ENCODE results near the gene SLC9A7.

SLC9A7 gene

DNA sequence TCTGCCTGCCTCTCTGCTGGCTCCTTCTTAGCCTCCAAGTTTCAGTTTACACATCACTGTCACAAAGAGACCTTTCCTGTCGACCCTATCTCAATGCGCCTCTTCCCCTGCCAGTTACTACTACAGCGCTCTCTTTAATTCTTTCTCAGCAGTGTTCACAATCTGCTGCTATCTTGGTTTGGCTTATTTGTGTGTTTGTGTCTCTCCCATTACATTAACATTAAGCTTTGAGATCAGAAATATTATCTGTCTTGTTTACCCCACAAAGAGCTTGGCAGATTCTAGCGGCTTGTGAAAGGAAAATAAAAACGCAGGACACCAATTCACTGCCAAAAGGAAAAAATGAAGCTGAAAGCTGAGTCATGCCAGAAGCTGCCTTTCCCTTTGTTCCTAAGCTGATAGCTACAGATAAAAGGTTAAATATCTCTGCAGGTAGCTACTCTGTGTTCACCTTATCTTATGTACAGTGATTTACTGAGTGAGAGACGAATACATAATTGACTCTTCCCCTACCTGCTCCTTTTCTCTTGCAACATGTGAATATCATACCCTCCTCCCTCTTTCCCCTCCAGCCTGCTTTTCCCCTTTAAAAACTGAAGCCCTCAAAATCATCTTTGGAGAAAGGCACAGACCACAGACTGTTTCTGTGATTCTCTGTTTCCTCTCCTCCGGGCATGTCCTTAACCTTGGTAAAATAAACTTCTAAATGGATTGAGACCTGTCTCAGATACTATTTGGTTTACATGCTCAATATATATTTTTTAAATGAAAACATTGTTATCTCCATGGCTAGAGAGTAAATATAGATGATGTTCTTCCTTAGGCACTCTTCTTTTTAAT is 19.3 kb upstream of the SLC9A7 start:
- WGBS: 39% methylated on average over 5 of the region's 7 CpGs
- Histone ChIP-seq H3K9ac (ENCODE audit: low read depth, low read length) (peak overlapping the region; percentile 1; the same call in 1 of the 2 replicates), H3K4me3 (ENCODE audit: low read length) (no peak overlapping the region), H3K4me1 (ENCODE audit: insufficient read depth, low read length) (peaks cover 4% of the 10 kb centered on the region; the same call in 1 of the 2 replicates), H3K9me3 (ENCODE audit: insufficient read depth, low read depth, low read length) (no peaks in the 10 kb centered on the region), H3K27ac (ENCODE audit: low read depth, low read length) (peak overlapping the region; percentile 51; the same call in 1 of the 2 replicates), H3K27me3 (ENCODE audit: insufficient read depth, low read length) (no peaks in the 10 kb centered on the region), H3K36me3 (ENCODE audit: insufficient read depth, low read length) (no peaks in the 10 kb centered on the region)

DNA sequence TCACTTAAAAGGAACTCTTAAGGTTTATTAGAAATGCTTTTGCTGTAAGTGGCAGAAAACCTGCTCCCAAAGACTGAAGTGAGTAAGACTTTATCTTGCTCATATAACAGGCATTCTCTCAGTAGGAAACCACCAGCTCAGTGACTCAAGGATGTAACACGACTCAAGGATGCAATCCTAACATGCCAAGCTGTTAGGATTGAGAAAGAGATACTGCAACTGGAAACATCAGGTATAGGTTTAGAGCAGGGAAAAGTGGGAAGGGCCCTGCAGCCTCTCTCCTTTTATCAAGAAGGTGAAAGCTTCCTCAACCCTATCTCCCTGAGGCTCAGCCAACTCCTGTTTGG is 11.9 kb upstream of the SLC9A7 start:
- Histone ChIP-seq H3K4me3 (ENCODE audit: low read length) (no peak overlapping the region), H3K9ac (ENCODE audit: low read depth, low read length) (no peak overlapping the region)
- 38% methylated on average over 1 of the region's 1 CpG for WGBS

GRCh38 chrX:46770000-46770816 is 11.3 kb upstream of the SLC9A7 start:
- Histone ChIP-seq H3K4me1 (ENCODE audit: insufficient read depth, low read length) (no peaks in the 10 kb centered on the region; the same call in 1 of the 2 replicates), H3K9ac (ENCODE audit: low read depth, low read length) (no peak overlapping the region), H3K9me3 (ENCODE audit: insufficient read depth, low read depth, low read length) (no peaks in the 10 kb centered on the region), H3K36me3 (ENCODE audit: insufficient read depth, low read length) (no peaks in the 10 kb centered on the region), H3K27ac (ENCODE audit: low read depth, low read length) (no peak overlapping the region), H3K27me3 (ENCODE audit: insufficient read depth, low read length) (no peaks in the 10 kb centered on the region), H3K4me3 (ENCODE audit: low read length) (no peak overlapping the region)
- 80% methylated on average over 2 of the region's 4 CpGs for WGBS

More for the DNA sequence above, 11.9 kb upstream of the SLC9A7 start:
- Histone ChIP-seq H3K27ac (ENCODE audit: low read depth, low read length) (no peak overlapping the region), H3K36me3 (ENCODE audit: insufficient read depth, low read length) (no peaks in the 10 kb centered on the region), H3K4me1 (ENCODE audit: insufficient read depth, low read length) (no peaks in the 10 kb centered on the region; the same call in 1 of the 2 replicates), H3K9me3 (ENCODE audit: insufficient read depth, low read depth, low read length) (no peaks in the 10 kb centered on the region), H3K27me3 (ENCODE audit: insufficient read depth, low read length) (no peaks in the 10 kb centered on the region)

GRCh38 chrX:46762963-46763362 is 4.0 kb upstream of the SLC9A7 start:
- no peaks in the 10 kb centered on the region for H3K36me3 ChIP-seq (ENCODE audit: insufficient read depth, low read length)
- no peak overlapping the region for H3K27ac ChIP-seq (ENCODE audit: low read depth, low read length)
- no peaks in the 10 kb centered on the region for H3K9me3 ChIP-seq (ENCODE audit: insufficient read depth, low read depth, low read length)
- 86% methylated on average over 1 of the region's 1 CpG for WGBS
- peaks cover 6% of the 10 kb centered on the region for H3K4me1 ChIP-seq (ENCODE audit: insufficient read depth, low read length)
- H3K4me3 ChIP-seq (ENCODE audit: low read length): no peak overlapping the region
- H3K27me3 ChIP-seq (ENCODE audit: insufficient read depth, low read length): no peaks in the 10 kb centered on the region
- H3K9ac ChIP-seq (ENCODE audit: low read depth, low read length): no peak overlapping the region

- H3K27ac ChIP-seq (ENCODE audit: low read depth, low read length): no peak overlapping the region
Observed at GRCh38 chrX:46759645-46759974, 692 bp upstream of the SLC9A7 start.

GRCh38 chrX:46758163-46758955 is 559 bp downstream of the SLC9A7 start:
- H3K4me3 ChIP-seq (ENCODE audit: low read length): peak overlapping the region; percentile 71
- WGBS: 2% methylated on average over 43 of the region's 47 CpGs
- no peaks in the 10 kb centered on the region for H3K9me3 ChIP-seq (ENCODE audit: insufficient read depth, low read depth, low read length)
- H3K27me3 ChIP-seq (ENCODE audit: insufficient read depth, low read length): no peaks in the 10 kb centered on the region; the same call in 1 of the 2 replicates
- no peaks in the 10 kb centered on the region for H3K36me3 ChIP-seq (ENCODE audit: insufficient read depth, low read length)
- H3K27ac ChIP-seq (ENCODE audit: low read depth, low read length): no peak overlapping the region
- H3K9ac ChIP-seq (ENCODE audit: low read depth, low read length): peak overlapping the region; percentile 59
- peaks cover 12% of the 10 kb centered on the region for H3K4me1 ChIP-seq (ENCODE audit: insufficient read depth, low read length)

More at GRCh38 chrX:46759645-46759974, 692 bp upstream of the SLC9A7 start:
- WGBS: 22% methylated on average over 4 of the region's 4 CpGs
- no peaks in the 10 kb centered on the region for H3K36me3 ChIP-seq (ENCODE audit: insufficient read depth, low read length)
- no peaks in the 10 kb centered on the region; the same call in 1 of the 2 replicates for H3K27me3 ChIP-seq (ENCODE audit: insufficient read depth, low read length)
- H3K9ac ChIP-seq (ENCODE audit: low read depth, low read length): peak overlapping the region; percentile 59; the same call in 1 of the 2 replicates
- H3K9me3 ChIP-seq (ENCODE audit: insufficient read depth, low read depth, low read length): no peaks in the 10 kb centered on the region
- H3K4me3 ChIP-seq (ENCODE audit: low read length): peak overlapping the region; percentile 71
- H3K4me1 ChIP-seq (ENCODE audit: insufficient read depth, low read length): peaks cover 12% of the 10 kb centered on the region

DNA sequence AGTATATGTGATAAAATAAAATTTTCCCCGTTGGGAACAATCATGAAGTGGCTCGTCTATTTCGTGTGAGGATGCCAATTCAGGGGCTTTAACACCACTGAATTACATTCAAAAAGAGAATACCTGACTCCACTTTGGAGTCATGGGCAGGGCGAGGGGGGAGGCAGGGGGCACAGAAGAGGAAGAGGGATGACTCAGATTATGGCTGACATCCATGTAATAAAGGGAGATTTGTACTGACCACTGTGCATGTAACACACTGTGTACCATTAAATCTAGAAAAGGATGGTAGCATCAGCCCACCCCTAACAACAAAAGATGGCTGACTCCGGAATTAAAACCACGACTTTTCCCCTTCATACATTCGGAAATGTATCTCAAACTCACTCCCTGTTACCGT is 1.3 kb downstream of the SLC9A7 start:
- no peak overlapping the region for H3K27ac ChIP-seq (ENCODE audit: low read depth, low read length)
- no peak overlapping the region for H3K9ac ChIP-seq (ENCODE audit: low read depth, low read length)
- H3K36me3 ChIP-seq (ENCODE audit: insufficient read depth, low read length): no peaks in the 10 kb centered on the region
- no peaks in the 10 kb centered on the region for H3K9me3 ChIP-seq (ENCODE audit: insufficient read depth, low read depth, low read length)
- no peaks in the 10 kb centered on the region; the same call in 1 of the 2 replicates for H3K27me3 ChIP-seq (ENCODE audit: insufficient read depth, low read length)
- WGBS: 34% methylated on average over 5 of the region's 8 CpGs
- H3K4me3 ChIP-seq (ENCODE audit: low read length): peak overlapping the region; percentile 71
- H3K4me1 ChIP-seq (ENCODE audit: insufficient read depth, low read length): peaks cover 12% of the 10 kb centered on the region

GRCh38 chrX:46757052-46757451 is 1.9 kb downstream of the SLC9A7 start:
- peaks cover 12% of the 10 kb centered on the region for H3K4me1 ChIP-seq (ENCODE audit: insufficient read depth, low read length)
- peak overlapping the region; percentile 71 for H3K4me3 ChIP-seq (ENCODE audit: low read length)
- no peaks in the 10 kb centered on the region; the same call in 1 of the 2 replicates for H3K27me3 ChIP-seq (ENCODE audit: insufficient read depth, low read length)
- H3K27ac ChIP-seq (ENCODE audit: low read depth, low read length): no peak overlapping the region
- no peaks in the 10 kb centered on the region for H3K9me3 ChIP-seq (ENCODE audit: insufficient read depth, low read depth, low read length)
- no peak overlapping the region for H3K9ac ChIP-seq (ENCODE audit: low read depth, low read length)
- 72% methylated on average over 8 of the region's 8 CpGs for WGBS
- no peaks in the 10 kb centered on the region for H3K36me3 ChIP-seq (ENCODE audit: insufficient read depth, low read length)

DNA sequence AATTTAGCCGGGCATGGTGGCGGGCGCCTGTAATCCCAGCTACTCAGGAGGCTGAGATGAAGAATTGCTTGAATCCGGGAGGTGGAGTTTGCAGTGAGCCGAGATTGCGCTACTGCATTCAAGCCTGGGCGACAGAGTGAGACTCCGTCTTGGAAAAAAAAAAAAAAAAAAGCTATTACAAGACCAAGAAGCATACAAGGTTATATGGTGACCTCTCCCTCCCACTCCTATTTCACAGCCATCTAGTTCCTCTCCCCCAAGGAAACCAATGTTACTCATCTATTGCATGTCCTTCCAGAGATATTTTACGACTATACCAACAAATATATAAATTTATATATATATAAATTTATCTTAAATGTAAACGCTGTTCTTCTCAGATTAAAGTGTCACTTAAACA is 3.2 kb downstream of the SLC9A7 start:
- peaks cover 12% of the 10 kb centered on the region for H3K4me1 ChIP-seq (ENCODE audit: insufficient read depth, low read length)

DNA sequence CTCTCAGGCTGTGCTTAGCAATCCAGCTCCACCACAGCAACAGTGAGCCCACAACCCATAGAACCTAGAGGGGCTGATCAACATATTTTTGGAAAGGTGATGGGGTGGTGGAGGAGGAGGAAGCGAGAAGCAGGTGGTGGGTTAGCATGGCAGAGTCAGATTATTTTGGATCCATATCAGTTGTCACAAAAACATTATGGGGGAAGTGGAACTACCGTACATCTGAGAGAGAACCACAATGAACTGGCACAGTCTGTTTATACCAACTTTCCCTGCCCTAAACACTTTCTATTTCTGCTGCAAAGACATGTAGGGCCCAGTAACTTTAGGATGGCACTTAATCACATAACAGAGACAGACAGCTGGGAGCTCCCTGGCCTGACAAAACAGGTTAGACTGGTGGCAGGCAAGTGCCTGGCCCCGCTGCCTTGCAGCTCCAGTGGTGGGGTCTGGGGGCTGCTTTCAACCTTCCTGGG is 4.3 kb downstream of the SLC9A7 start:
- Histone ChIP-seq H3K9me3 (ENCODE audit: insufficient read depth, low read depth, low read length) (no peaks in the 10 kb centered on the region), H3K4me1 (ENCODE audit: insufficient read depth, low read length) (peaks cover 9% of the 10 kb centered on the region), H3K9ac (ENCODE audit: low read depth, low read length) (no peak overlapping the region), H3K27me3 (ENCODE audit: insufficient read depth, low read length) (no peaks in the 10 kb centered on the region; the same call in 1 of the 2 replicates), H3K36me3 (ENCODE audit: insufficient read depth, low read length) (no peaks in the 10 kb centered on the region), H3K4me3 (ENCODE audit: low read length) (no peak overlapping the region), H3K27ac (ENCODE audit: low read depth, low read length) (no peak overlapping the region)
- 90% methylated on average over 3 of the region's 3 CpGs for WGBS

More for the DNA sequence above, 3.2 kb downstream of the SLC9A7 start:
- Histone ChIP-seq H3K4me3 (ENCODE audit: low read length) (no peak overlapping the region), H3K27ac (ENCODE audit: low read depth, low read length) (no peak overlapping the region), H3K27me3 (ENCODE audit: insufficient read depth, low read length) (no peaks in the 10 kb centered on the region; the same call in 1 of the 2 replicates), H3K36me3 (ENCODE audit: insufficient read depth, low read length) (no peaks in the 10 kb centered on the region), H3K9ac (ENCODE audit: low read depth, low read length) (no peak overlapping the region), H3K9me3 (ENCODE audit: insufficient read depth, low read depth, low read length) (no peaks in the 10 kb centered on the region)
- 97% methylated on average over 6 of the region's 10 CpGs for WGBS

Data from HUES64 (cell line).